Stimulated activated CD4-positive, alpha-beta T cell treated with anti-CD3 and anti-CD28 coated beads, TNF-alpha, amount 100 ng/mL, for 4 hours (primary cell): Measurements from ENCODE around the gene HSF2.
A peak's percentile ranks its signal among the peaks of the same experiment; 100 is the strongest.
"Not testable (repeated sequence)": the region's sequence is repeated elsewhere in the genome, so short reads cannot be mapped to it uniquely, and the experiment has no call there.

Experiments used
- DNase-seq, 3 experiments: peaks; one replicate each; pipeline ENCODE4 v3.0.0-alpha.2; 2020; ENCODE audit warnings: low read depth in 3 of 3

The HSF2 gene

GRCh38 chr6:122449069-122449468 lies 49.6 kb downstream of the HSF2 start:
- DNase-seq, result no peak

GRCh38 chr6:122452509-122452908 lies 53.1 kb downstream of the HSF2 start:
- no peak for DNase-seq

GRCh38 chr6:122454673-122455072 lies 55.2 kb downstream of the HSF2 start:
- DNase-seq, result no peak

DNA sequence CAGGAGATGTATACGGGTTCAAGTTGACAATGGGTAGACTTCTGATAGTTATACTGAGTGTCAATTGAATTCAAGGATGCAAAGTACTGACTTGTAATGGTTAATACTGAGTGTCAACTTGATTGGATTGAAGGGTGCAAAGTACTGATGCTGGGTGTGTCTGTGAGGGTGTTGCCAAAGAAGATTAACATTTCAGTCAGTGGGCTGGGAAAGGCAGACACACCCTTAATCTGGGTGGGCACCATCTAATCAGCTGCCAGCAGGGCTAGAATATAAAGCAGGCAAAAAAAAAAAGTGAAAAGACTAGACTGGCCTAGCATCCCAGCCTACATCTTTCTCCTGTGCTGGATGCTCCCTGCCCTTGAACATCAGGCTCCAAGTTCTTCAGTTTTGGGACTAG lies 55.7 kb downstream of the HSF2 start:
- DNase-seq, result not testable (repeated sequence)

- DNase-seq, result no peak
Observed at GRCh38 chr6:122458087-122458486, 58.6 kb downstream of the HSF2 start.

DNA sequence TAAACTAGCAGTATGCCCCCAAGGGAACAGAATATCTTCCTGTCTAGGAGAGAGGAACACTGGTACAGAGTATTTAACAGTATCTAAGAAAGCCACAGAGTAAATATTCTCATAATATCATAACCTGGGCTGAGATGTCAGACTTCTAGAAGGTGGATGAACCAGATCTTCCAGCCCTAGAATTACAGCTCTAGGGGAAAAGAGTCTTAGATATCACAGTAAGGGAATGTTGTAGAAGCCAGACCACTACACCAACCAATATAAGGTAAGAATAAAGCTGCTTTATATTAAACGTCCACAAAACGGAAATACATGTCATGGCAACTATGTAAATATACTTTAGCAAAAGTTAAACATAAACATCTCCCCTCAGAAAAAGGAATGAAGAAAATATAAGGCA lies 59.8 kb downstream of the HSF2 start:
- DNase-seq, result no peak

DNA sequence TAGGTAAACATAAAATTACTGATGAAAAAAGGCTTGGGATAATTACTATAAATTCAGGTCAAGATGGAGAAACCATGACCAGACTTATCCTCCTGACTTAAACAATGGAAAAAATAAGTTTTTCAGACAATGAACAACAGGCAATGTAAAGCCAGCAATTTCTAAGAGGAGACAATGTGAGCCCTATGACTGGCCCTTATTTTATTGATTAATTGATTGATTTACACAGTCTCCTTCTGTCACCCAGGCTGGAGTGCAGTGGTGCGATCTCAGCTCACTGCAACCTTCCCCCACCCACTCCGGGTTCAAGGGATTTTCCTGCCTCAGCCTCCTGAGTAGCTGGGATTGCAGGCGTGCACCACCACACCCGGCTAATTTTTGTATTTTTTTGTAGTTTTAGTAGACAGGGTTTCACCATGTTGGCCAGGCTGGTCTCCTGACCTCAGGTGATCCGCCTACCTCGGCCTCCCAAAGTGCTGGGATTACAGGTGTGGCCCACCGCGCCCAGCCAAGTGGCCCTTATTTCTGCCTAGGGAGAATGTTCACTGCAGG lies 60.5 kb downstream of the HSF2 start:
- DNase-seq, result not testable (repeated sequence)

DNA sequence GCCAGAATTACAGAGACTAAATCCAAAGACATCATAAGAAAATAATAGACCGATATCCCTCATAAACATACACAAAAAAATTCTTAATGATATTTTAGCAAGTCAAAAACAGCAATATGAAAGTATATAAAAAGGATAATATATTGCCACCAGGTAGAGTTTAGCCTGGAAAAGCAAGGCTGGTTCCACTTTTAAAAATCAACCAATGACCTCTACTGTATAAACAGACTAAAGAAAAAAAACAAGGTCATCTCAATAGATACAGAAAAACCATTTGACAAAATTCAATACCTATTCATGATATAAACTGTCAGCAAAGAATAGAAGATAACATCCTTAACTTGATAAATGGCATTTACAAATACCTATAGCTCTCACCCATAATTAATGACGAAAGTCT lies 62.4 kb downstream of the HSF2 start:
- no peak for DNase-seq

DNA sequence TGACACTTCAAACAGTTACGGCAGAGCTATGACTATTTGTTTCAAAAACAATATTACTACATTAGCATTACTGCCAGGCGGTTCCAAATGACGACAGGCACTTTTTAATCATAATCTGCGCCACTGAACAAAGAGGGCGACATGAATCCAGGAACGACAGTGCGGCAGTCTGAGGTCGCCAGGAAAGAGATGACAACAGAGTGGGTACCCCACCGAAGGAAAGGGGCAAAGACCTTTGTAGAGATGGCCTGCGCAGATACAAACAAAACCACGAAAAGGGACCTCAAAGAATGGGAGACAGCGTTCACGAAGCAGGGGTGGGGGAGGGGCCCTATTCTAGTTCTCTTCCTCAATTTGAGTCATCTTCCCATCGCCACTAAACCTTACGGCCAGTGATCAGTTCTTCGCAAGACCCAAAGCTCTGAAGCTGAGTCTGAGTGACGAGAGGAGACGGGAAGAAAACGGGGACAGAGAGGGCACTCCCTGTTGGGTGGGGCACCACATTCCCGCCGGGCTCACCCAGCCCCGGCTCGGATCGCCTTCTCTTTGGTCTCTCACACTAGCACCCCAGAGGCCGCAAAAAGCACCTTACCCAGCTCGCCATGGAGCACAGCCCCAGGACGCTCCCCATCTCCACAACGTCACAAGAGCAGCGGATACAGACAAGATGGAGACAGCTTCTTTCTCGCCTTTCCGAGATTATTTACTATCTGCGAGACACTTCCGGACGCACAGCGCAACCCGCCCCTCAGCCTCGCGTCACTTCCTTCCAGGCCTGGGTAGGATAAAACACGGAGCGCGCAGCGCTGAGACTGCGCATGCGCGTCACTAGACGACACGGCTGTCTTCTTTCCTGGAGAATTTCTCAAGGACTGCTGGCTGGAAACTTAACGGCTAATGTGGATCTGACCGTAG lies 71.9 kb downstream of the HSF2 start, which contains the start of gene SERINC1:
Gene SERINC1, minus strand, starts transcription at position 701 of the 915 bp plus-strand sequence. Its CDS starts 70 bp downstream, at position 631.
- DNase-seq, result peak; percentile 71 to 84 (median 83)

GRCh38 chr6:122472022-122472340 lies 72.5 kb downstream of the HSF2 start:
- DNase-seq, result no peak

GRCh38 chr6:122476131-122476530 lies 76.7 kb downstream of the HSF2 start:
- no peak for DNase-seq

- no peak for DNase-seq
Observed at GRCh38 chr6:122482750-122483080, 83.3 kb downstream of the HSF2 start.
